Testis (tissue), 2 donors: ENCODE measurements around the gene ANKRD52.

Experiments
- CTCF ChIP-seq, 3 experiments: fragments of 450-650 bp in 2 of 3; fragments of 200-600 bp in 1 of 3; sonication (generic) in 1 of 3; IDR thresholded peaks; one replicate each; pipeline ENCODE4 v1.5.1; 2016 to 2019; ENCODE audit warnings: antibody characterized with exemption in 3 of 3, mild to moderate bottlenecking in 2 of 3, moderate library complexity in 1 of 3
- POLR2A ChIP-seq: fragments of 450-650 bp; IDR thresholded peaks from one replicate; pipeline ENCODE4 v1.6.1; 2017; ENCODE audit warnings: antibody characterized with exemption, mild to moderate bottlenecking, moderate library complexity

DNA sequence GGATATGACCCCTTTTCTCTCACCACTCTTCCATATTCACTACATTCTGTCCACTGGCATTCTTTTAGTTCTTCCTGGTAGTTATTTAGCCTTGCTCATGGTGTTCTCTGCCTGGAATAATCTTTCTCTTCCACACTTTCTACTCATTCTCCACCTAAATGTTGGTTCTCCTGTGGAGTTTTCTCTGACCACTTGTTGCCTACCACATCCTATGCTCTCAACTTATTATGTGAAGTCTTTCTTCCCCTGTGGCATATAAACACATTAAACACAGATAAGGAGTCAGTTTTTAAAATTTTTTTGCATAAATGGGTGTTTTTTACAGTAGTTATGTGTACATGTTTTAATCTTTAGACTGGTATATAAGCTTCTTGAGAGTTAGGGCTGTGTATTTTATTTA lies 65.6 kb downstream of the ANKRD52 start:
- TF ChIP-seq CTCF (IDR thresholded peaks at IDR 0.05) = no peak
- TF ChIP-seq POLR2A = no peak
